ENCODE data around the gene KIF6. TPM values are rescaled to one million over a fixed set of nuclear protein-coding genes. Genes with fewer than 3 reads are reported as not detected.

KIF6 gene
- total RNA-seq, 1 experiment from 2014 or later, result not detected

DNA sequence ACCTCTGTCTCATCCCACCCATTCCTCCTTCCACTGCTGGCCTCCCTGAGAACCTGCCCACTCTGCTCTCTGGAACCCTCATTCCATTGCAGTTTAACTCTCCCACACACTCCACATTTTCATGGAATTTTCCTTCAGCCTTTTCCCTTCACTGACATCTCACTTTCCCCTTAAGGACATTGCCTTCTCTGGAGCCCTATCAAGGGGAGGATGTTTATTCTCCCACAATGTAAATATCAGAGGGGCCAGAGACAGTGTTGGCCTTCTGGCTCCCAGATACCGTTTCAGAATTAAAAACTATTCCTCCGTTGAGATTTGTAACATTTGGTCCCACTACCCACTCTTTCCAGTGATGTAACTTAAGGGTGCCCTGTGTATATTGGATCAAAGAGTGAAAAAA is 203.2 kb downstream of the KIF6 start:
- TF ChIP-seq SRF (IDR thresholded peaks at IDR 0.05; ENCODE audit: low read depth), result no peak
- no peak for TF ChIP-seq ZNF274 (IDR thresholded peaks at IDR 0.05; ENCODE audit: low read depth, low read length)
- TF ChIP-seq, protein P1, sequence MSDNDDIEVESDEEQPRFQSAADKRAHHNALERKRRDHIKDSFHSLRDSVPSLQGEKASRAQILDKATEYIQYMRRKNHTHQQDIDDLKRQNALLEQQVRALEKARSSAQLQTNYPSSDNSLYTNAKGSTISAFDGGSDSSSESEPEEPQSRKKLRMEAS (IDR thresholded peaks at IDR 0.05), result no peak
- TF ChIP-seq, protein P2, sequence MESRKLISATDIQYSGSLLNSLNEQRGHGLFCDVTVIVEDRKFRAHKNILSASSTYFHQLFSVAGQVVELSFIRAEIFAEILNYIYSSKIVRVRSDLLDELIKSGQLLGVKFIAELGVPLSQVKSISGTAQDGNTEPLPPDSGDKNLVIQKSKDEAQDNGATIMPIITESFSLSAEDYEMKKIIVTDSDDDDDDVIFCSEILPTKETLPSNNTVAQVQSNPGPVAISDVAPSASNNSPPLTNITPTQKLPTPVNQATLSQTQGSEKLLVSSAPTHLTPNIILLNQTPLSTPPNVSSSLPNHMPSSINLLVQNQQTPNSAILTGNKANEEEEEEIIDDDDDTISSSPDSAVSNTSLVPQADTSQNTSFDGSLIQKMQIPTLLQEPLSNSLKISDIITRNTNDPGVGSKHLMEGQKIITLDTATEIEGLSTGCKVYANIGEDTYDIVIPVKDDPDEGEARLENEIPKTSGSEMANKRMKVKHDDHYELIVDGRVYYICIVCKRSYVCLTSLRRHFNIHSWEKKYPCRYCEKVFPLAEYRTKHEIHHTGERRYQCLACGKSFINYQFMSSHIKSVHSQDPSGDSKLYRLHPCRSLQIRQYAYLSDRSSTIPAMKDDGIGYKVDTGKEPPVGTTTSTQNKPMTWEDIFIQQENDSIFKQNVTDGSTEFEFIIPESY (IDR thresholded peaks at IDR 0.05; ENCODE audit: extremely low read depth, insufficient replicate concordance, low read length), result no peak
- no peak for TF ChIP-seq CEBPB (IDR thresholded peaks at IDR 0.05; ENCODE audit: low read depth)
- TF ChIP-seq EGR1 (IDR thresholded peaks at IDR 0.05; ENCODE audit: low read depth), result no peak
- TF ChIP-seq, protein P3, sequence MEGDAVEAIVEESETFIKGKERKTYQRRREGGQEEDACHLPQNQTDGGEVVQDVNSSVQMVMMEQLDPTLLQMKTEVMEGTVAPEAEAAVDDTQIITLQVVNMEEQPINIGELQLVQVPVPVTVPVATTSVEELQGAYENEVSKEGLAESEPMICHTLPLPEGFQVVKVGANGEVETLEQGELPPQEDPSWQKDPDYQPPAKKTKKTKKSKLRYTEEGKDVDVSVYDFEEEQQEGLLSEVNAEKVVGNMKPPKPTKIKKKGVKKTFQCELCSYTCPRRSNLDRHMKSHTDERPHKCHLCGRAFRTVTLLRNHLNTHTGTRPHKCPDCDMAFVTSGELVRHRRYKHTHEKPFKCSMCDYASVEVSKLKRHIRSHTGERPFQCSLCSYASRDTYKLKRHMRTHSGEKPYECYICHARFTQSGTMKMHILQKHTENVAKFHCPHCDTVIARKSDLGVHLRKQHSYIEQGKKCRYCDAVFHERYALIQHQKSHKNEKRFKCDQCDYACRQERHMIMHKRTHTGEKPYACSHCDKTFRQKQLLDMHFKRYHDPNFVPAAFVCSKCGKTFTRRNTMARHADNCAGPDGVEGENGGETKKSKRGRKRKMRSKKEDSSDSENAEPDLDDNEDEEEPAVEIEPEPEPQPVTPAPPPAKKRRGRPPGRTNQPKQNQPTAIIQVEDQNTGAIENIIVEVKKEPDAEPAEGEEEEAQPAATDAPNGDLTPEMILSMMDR (IDR thresholded peaks at IDR 0.05 in 2 of 3, conservative IDR thresholded peaks at IDR 0.05 in 1 of 3; ENCODE audit: borderline replicate concordance in 1 of 3, insufficient read depth in 1 of 3, low read depth in 2 of 3, low read length in 2 of 3), result no peak
- no peak for TF ChIP-seq TCF7L2 (IDR thresholded peaks at IDR 0.05; ENCODE audit: borderline replicate concordance, extremely low read depth, insufficient read depth, insufficient read length)
- TF ChIP-seq ELF1 (IDR thresholded peaks at IDR 0.05; ENCODE audit: borderline replicate concordance, low read depth), result no peak
- TF ChIP-seq, protein P4, sequence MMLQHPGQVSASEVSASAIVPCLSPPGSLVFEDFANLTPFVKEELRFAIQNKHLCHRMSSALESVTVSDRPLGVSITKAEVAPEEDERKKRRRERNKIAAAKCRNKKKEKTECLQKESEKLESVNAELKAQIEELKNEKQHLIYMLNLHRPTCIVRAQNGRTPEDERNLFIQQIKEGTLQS (IDR thresholded peaks at IDR 0.05), result no peak
- no peak for TF ChIP-seq SP1 (IDR thresholded peaks at IDR 0.05; ENCODE audit: low read depth)
- no peak for TF ChIP-seq RAD21 (IDR thresholded peaks at IDR 0.05; ENCODE audit: low read depth)
- no peak for TF ChIP-seq EZH2phosphoT487 (IDR thresholded peaks at IDR 0.05; ENCODE audit: borderline replicate concordance)
- TF ChIP-seq, protein P5, sequence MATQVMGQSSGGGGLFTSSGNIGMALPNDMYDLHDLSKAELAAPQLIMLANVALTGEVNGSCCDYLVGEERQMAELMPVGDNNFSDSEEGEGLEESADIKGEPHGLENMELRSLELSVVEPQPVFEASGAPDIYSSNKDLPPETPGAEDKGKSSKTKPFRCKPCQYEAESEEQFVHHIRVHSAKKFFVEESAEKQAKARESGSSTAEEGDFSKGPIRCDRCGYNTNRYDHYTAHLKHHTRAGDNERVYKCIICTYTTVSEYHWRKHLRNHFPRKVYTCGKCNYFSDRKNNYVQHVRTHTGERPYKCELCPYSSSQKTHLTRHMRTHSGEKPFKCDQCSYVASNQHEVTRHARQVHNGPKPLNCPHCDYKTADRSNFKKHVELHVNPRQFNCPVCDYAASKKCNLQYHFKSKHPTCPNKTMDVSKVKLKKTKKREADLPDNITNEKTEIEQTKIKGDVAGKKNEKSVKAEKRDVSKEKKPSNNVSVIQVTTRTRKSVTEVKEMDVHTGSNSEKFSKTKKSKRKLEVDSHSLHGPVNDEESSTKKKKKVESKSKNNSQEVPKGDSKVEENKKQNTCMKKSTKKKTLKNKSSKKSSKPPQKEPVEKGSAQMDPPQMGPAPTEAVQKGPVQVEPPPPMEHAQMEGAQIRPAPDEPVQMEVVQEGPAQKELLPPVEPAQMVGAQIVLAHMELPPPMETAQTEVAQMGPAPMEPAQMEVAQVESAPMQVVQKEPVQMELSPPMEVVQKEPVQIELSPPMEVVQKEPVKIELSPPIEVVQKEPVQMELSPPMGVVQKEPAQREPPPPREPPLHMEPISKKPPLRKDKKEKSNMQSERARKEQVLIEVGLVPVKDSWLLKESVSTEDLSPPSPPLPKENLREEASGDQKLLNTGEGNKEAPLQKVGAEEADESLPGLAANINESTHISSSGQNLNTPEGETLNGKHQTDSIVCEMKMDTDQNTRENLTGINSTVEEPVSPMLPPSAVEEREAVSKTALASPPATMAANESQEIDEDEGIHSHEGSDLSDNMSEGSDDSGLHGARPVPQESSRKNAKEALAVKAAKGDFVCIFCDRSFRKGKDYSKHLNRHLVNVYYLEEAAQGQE (IDR thresholded peaks at IDR 0.05; ENCODE audit: low read depth), result no peak
- no peak for TF ChIP-seq JUND (IDR thresholded peaks at IDR 0.05)
- TF ChIP-seq POLR2A (IDR thresholded peaks at IDR 0.05; ENCODE audit: borderline replicate concordance, extremely low read depth, insufficient read depth, insufficient read length), result no peak
- TF ChIP-seq EZH2 (IDR thresholded peaks at IDR 0.05), result no peak
- TF ChIP-seq FOSL1 (IDR thresholded peaks at IDR 0.05; ENCODE audit: low read depth), result no peak
- TF ChIP-seq POLR2AphosphoS5 (IDR thresholded peaks at IDR 0.05; ENCODE audit: low read depth, low read length), result no peak
- TF ChIP-seq CBX3 (IDR thresholded peaks at IDR 0.05; ENCODE audit: low read depth), result no peak
- no peaks in the 10 kb centered on the region for H3K9me2 ChIP-seq (ENCODE audit: insufficient read depth)
- H3K4me2 ChIP-seq (ENCODE audit: low read length), result no peak overlapping the region
- H3K27me3 ChIP-seq (ENCODE audit: insufficient read depth, low read length), result peaks cover 74% of the 10 kb centered on the region
- H3K27ac ChIP-seq (ENCODE audit: low read depth, low read length), result no peak overlapping the region
- H3K36me3 ChIP-seq (ENCODE audit: control insufficient read depth in 1 of 2, insufficient read depth in 2 of 2, low read length in 2 of 2), result no peaks in the 10 kb centered on the region
- RAD21 ChIA-PET (ENCODE audit: low non-redundant PET in 1 of 2, low total read pairs in 2 of 2, uncharacterized antibody in 2 of 2, unreplicated experiment in 2 of 2), result no interaction called here
- H3K9ac ChIP-seq (ENCODE audit: low read length), result no peak overlapping the region
- intact Hi-C loops (cut with micrococcal nuclease), result no loop called here
- CTCF ChIA-PET, result no interaction called here
- POLR2A ChIA-PET, result no interaction called here
- ATAC-seq (no peak), DNase-seq (ENCODE audit: low read depth, low spot score) (no peak)
- no peaks in the 10 kb centered on the region for H4K20me1 ChIP-seq (ENCODE audit: insufficient read depth)
- H3K9me3 ChIP-seq (ENCODE audit: control insufficient read depth in 1 of 2, insufficient read depth in 1 of 2, low read depth in 1 of 2, low read length in 2 of 2), result no peaks in the 10 kb centered on the region
- no TSS peak for BruUV-seq (replicated peaks)
- H3K4me1 ChIP-seq (ENCODE audit: control insufficient read depth in 1 of 2, insufficient read depth in 2 of 2, low read length in 2 of 2), result no peaks in the 10 kb centered on the region
- H3K79me2 ChIP-seq (ENCODE audit: insufficient read depth, low read length), result no peaks in the 10 kb centered on the region
- H3K4me3 ChIP-seq (replicated peaks in 1 of 2; ENCODE audit: low read depth in 1 of 2, low read length in 2 of 2), result no peak overlapping the region
- H2AFZ ChIP-seq (ENCODE audit: low read depth, low read length, poor library complexity, severe bottlenecking), result no peak overlapping the region
